Body of pancreas (tissue), 4 donors: ENCODE measurements around the gene CBFA2T3. TPM values are rescaled to one million over a fixed set of nuclear protein-coding genes. Genes with fewer than 3 reads are reported as not detected.

Experiments
- ATAC-seq: fragments of 150-250 bp; one replicate; pipeline ENCODE4 v1.9.1; 2016
- DNase-seq, 4 donors: peaks; one replicate each; pipeline ENCODE4 v3.0.0-alpha.2; 2019
- H3K27ac ChIP-seq, 4 donors: fragments of 200-600 bp; sonication (generic); 1 replicate in 3 of 4; 2 replicates in 1 of 4; pipeline versions ENCODE4 v1.5.1 to v1.6.1; 2016 to 2019; ENCODE audit warnings: mild to moderate bottlenecking in 1 of 4, mixed read lengths in 1 of 4, moderate library complexity in 1 of 4
- H3K27me3 ChIP-seq, 2 donors: fragments of 200-600 bp; sonication (generic); one replicate each; pipeline ENCODE4 v1.6.0; 2016; ENCODE audit warnings: mild to moderate bottlenecking in 1 of 2
- H3K36me3 ChIP-seq, 2 donors: fragments of 200-600 bp; sonication (generic); replicated peaks in 1 of 2; 2 replicates each; pipeline ENCODE4 v1.5.1; 2016; ENCODE audit warnings: low read depth in 2 of 2; ENCODE audit not compliant: insufficient read depth in 1 of 2
- H3K4me1 ChIP-seq: fragments of 200-600 bp; sonication (generic); one replicate; pipeline ENCODE4 v1.6.0; 2016
- H3K4me3 ChIP-seq, 2 donors: fragments of 200-600 bp; sonication (generic); 1 replicate in 1 of 2; 2 replicates in 1 of 2; pipeline ENCODE4 v1.5.1; 2016 to 2019
- H3K9me3 ChIP-seq, 3 donors: fragments of 200-600 bp; sonication (generic); 1 replicate in 2 of 3; 2 replicates in 1 of 3; pipeline ENCODE4 v1.5.1; 2016
- CTCF ChIP-seq, 7 experiments: fragments of 450-650 bp in 4 of 7; fragments of 200-600 bp in 3 of 7; sonication (generic) in 3 of 7; IDR thresholded peaks; one replicate each; pipeline ENCODE4 v1.5.1; 2016 to 2019; ENCODE audit warnings: antibody characterized with exemption in 7 of 7
- POLR2A ChIP-seq, 3 donors: fragments of 450-650 bp; IDR thresholded peaks; one replicate each; pipeline ENCODE4 v1.6.1; 2016; ENCODE audit warnings: antibody characterized with exemption in 3 of 3, mild to moderate bottlenecking in 2 of 3
- WGBS, 2 donors: methylation state at CpG; one replicate each; pipeline ENCODE4 v1.1.5; 2017; 5-methylcytosine and 5-hydroxymethylcytosine counted together
- intact Hi-C: fragments of 100-400 bp; cut with DNase I; formaldehyde crosslinking; loops from one replicate; pipeline ENCODE4 v1.15.1; 2023
- total RNA-seq, 2 donors: library from RNA; depleted of rRNA; stranded (reverse); fragments of >200 nt; gene quantifications; one replicate each; pipeline ENCODE4 v1.1.0, GENCODE V29; 2016

The CBFA2T3 gene
- total RNA-seq, 2 donors from 2014 or later = 7.8 to 16.2 TPM

GRCh38 chr16:88868974-88869672 is 107.9 kb downstream of the CBFA2T3 start:
- no peak for ATAC-seq
- 80% methylated on average over 21 to 27 of the region's 27 CpGs for WGBS, 2 donors
- no peaks in the 10 kb centered on the region for H3K27me3 ChIP-seq

GRCh38 chr16:88867581-88868246 is 109.3 kb downstream of the CBFA2T3 start:
- no peaks in the 10 kb centered on the region for H3K27me3 ChIP-seq
- DNase-seq = no peak

More at GRCh38 chr16:88868974-88869672, 107.9 kb downstream of the CBFA2T3 start:
- TF ChIP-seq POLR2A (IDR thresholded peaks at IDR 0.05) (no peak), CTCF (IDR thresholded peaks at IDR 0.05) (no peak)
- peaks cover 5% of the 10 kb centered on the region for H3K4me1 ChIP-seq
- no peaks in the 10 kb centered on the region for H3K9me3 ChIP-seq
- H3K36me3 ChIP-seq = no peaks in the 10 kb centered on the region
- no peak overlapping the region for H3K4me3 ChIP-seq
- intact Hi-C loops = no loop called here
- DNase-seq = no peak
- H3K27ac ChIP-seq = no peak overlapping the region

GRCh38 chr16:88866151-88866920 is 110.7 kb downstream of the CBFA2T3 start, which contains the start of gene PABPN1L:
Gene PABPN1L (minus strand): TSS chr16:88866660. CDS start chr16:88866606, 54 bp downstream.
- DNase-seq (peak in 3 of 4 donors; percentile 22 to 57 (median 53)), ATAC-seq (no peak)
- Histone ChIP-seq H3K4me3 (no peak within 1 kb of the TSS), H3K9me3 (no peaks in the 10 kb centered on the region), H3K36me3 (no peaks in the 10 kb centered on the region), H3K27ac (no peak within 1 kb of the TSS), H3K27me3 (no peaks in the 10 kb centered on the region), H3K4me1 (peaks cover 5% of the 10 kb centered on the region)
- intact Hi-C loops = no loop called here
- TF ChIP-seq POLR2A (IDR thresholded peaks at IDR 0.05) (no peak), CTCF (IDR thresholded peaks at IDR 0.05) (no peak)
- 50 to 67% methylated on average over 10 to 17 of the region's 20 CpGs for WGBS, 2 donors

More at GRCh38 chr16:88867581-88868246, 109.3 kb downstream of the CBFA2T3 start:
- H3K4me1 ChIP-seq = peaks cover 5% of the 10 kb centered on the region
- no peaks in the 10 kb centered on the region for H3K9me3 ChIP-seq
- 70 to 80% methylated on average over 3 to 23 of the region's 24 CpGs for WGBS, 2 donors
- no peak overlapping the region for H3K4me3 ChIP-seq
- TF ChIP-seq POLR2A (IDR thresholded peaks at IDR 0.05) = no peak
- TF ChIP-seq CTCF (IDR thresholded peaks at IDR 0.05) = no peak
- no peaks in the 10 kb centered on the region for H3K36me3 ChIP-seq
- no peak overlapping the region for H3K27ac ChIP-seq
- intact Hi-C loops = no loop called here
- ATAC-seq = no peak

GRCh38 chr16:88865742-88866141 is 111.3 kb downstream of the CBFA2T3 start:
- Histone ChIP-seq H3K27me3 (no peaks in the 10 kb centered on the region), H3K4me3 (no peak overlapping the region), H3K9me3 (no peaks in the 10 kb centered on the region), H3K36me3 (no peaks in the 10 kb centered on the region), H3K4me1 (peaks cover under 1% of the 10 kb centered on the region), H3K27ac (no peak overlapping the region)
- no peak for ATAC-seq
- no peak for DNase-seq
- WGBS, 2 donors = 72 to 80% methylated on average over 1 to 4 of the region's 15 CpGs
- TF ChIP-seq CTCF (IDR thresholded peaks at IDR 0.05) = no peak
- no peak for TF ChIP-seq POLR2A (IDR thresholded peaks at IDR 0.05)
- intact Hi-C loops = no loop called here
